H1 (cell line): Measurements from ENCODE around the gene XAB2. TPM values are rescaled to one million over a fixed set of nuclear protein-coding genes. Genes with fewer than 3 reads are reported as not detected.

Experiments
- CTCF ChIA-PET: fragments of 300-600 bp; sonication (Branson Sonifier 250); formaldehyde crosslinking; loops from one replicate; lab custom pipeline; 2021; ENCODE audit not compliant: partially characterized antibody; lab: Charles Lee
- POLR2A ChIA-PET: fragments of 300-600 bp; sonication (Branson Sonifier 250); formaldehyde crosslinking; loops from one replicate; lab custom pipeline; 2021; ENCODE audit warnings: inconsistent platforms; ENCODE audit not compliant: partially characterized antibody; lab: Charles Lee
- DNase-seq, 2 experiments: peaks; one replicate each; pipeline versions ENCODE4 v3.0.0 to v3.0.0-alpha.2; 2010 to 2022; ENCODE audit warnings: low spot score in 2 of 2, low read depth in 1 of 2, mixed read lengths in 1 of 2
- FAIRE-seq: peaks from 2 replicates; lab custom pipeline; 2011; peaks lifted over from hg19 to GRCh38; lab: Jason Lieb, UNC
- H2AFZ ChIP-seq: 2 replicates; pipeline ENCODE4 v1.8.1; 2012; ENCODE audit warnings: low read length, inconsistent platforms
- H2AK5ac ChIP-seq: 2 replicates; pipeline ENCODE4 v1.6.1; 2013; ENCODE audit warnings: low read depth, low read length
- H2BK120ac ChIP-seq: replicated peaks from 2 replicates; pipeline ENCODE3; 2013; ENCODE audit warnings: low read depth, low read length, inconsistent platforms
- H2BK12ac ChIP-seq: 2 replicates; pipeline ENCODE4 v1.6.1; 2013; ENCODE audit warnings: low read depth, low read length
- H2BK15ac ChIP-seq: 2 replicates; pipeline ENCODE4 v1.6.1; 2013; ENCODE audit warnings: low read length
- H2BK20ac ChIP-seq: 2 replicates; pipeline ENCODE4 v1.6.1; 2013; ENCODE audit warnings: low read length
- H2BK5ac ChIP-seq: 2 replicates; pipeline ENCODE4 v1.6.1; 2013; ENCODE audit warnings: low read depth, low read length
- H3K14ac ChIP-seq: 2 replicates; pipeline ENCODE4 v1.6.1; 2013; ENCODE audit warnings: inconsistent platforms; ENCODE audit not compliant: insufficient read length
- H3K18ac ChIP-seq: 2 replicates; pipeline ENCODE4 v1.6.1; 2013; ENCODE audit warnings: low read length; ENCODE audit errors: extremely low read depth
- H3K23ac ChIP-seq: 2 replicates; pipeline ENCODE4 v1.6.1; 2013; ENCODE audit warnings: inconsistent platforms; ENCODE audit not compliant: insufficient read length
- H3K23me2 ChIP-seq: 2 replicates; pipeline ENCODE4 v1.6.1; 2013; ENCODE audit warnings: low read depth, low read length
- H3K27ac ChIP-seq: 2 replicates; pipeline ENCODE4 v1.6.1; 2011; ENCODE audit warnings: low read depth, low read length, inconsistent platforms
- H3K27me3 ChIP-seq, 4 experiments: replicated peaks in 1 of 4; 1 replicate in 1 of 4; 2 replicates in 3 of 4; pipeline versions ENCODE4 v1.6.1 to v1.8.1; 2011 to 2013; ENCODE audit warnings: low read length in 3 of 4, mild to moderate bottlenecking in 3 of 4, inconsistent platforms in 2 of 4, mixed read lengths in 2 of 4, moderate library complexity in 1 of 4; ENCODE audit not compliant: control insufficient read depth in 3 of 4, insufficient read depth in 3 of 4; ENCODE audit errors: extremely low read depth in 1 of 4
- H3K36me3 ChIP-seq, 4 experiments: 2 replicates each; pipeline versions ENCODE4 v1.6.1 to v1.8.1; 2011 to 2013; ENCODE audit warnings: mild to moderate bottlenecking in 4 of 4, low read length in 3 of 4, moderate library complexity in 2 of 4, control low read depth in 1 of 4, inconsistent platforms in 1 of 4; ENCODE audit not compliant: insufficient read depth in 4 of 4, control insufficient read depth in 2 of 4
- H3K4ac ChIP-seq: replicated peaks from 2 replicates; pipeline ENCODE3; 2013; ENCODE audit warnings: low read length, low read depth, mixed read lengths, inconsistent platforms; ENCODE audit not compliant: insufficient read length
- H3K4me1 ChIP-seq, 4 experiments: replicated peaks in 1 of 4; 1 replicate in 1 of 4; 2 replicates in 3 of 4; pipeline versions ENCODE4 v1.6.1 to v1.8.1; 2011 to 2013; ENCODE audit warnings: low read length in 3 of 4, inconsistent platforms in 2 of 4, mixed read lengths in 1 of 4; ENCODE audit not compliant: insufficient read depth in 4 of 4, control insufficient read depth in 3 of 4
- H3K4me2 ChIP-seq, 2 experiments: 2 replicates each; pipeline versions ENCODE4 v1.6.1 to v1.8.1; 2011 to 2013; ENCODE audit warnings: low read depth in 2 of 2, low read length in 2 of 2, control low read depth in 1 of 2, inconsistent platforms in 1 of 2, mild to moderate bottlenecking in 1 of 2; ENCODE audit not compliant: insufficient read depth in 1 of 2
- H3K4me3 ChIP-seq, 4 experiments: fragments of 200-600, 300-600 bp in 1 of 4; sonication (generic), shearing (Covaris generic), sonication (Bioruptor Twin) in 1 of 4; 2 replicates each; pipeline versions ENCODE4 v1.5.1 to v1.8.1; 2011 to 2016; ENCODE audit warnings: low read length in 4 of 4, low read depth in 3 of 4, control low read depth in 2 of 4, inconsistent platforms in 2 of 4, mild to moderate bottlenecking in 2 of 4, mixed read lengths in 1 of 4, moderate library complexity in 1 of 4; ENCODE audit not compliant: insufficient read depth in 2 of 4; ENCODE audit errors: extremely low read depth in 1 of 4
- H3K56ac ChIP-seq: replicated peaks from 2 replicates; pipeline ENCODE3; 2013; ENCODE audit warnings: low read depth, mild to moderate bottlenecking, mixed read lengths, low read length, inconsistent platforms; ENCODE audit not compliant: insufficient read length
- H3K79me1 ChIP-seq: 2 replicates; pipeline ENCODE4 v1.6.1; 2013; ENCODE audit warnings: low read depth, low read length, control low read depth
- H3K79me2 ChIP-seq, 2 experiments: 2 replicates each; pipeline versions ENCODE4 v1.6.1 to v1.8.1; 2012 to 2013; ENCODE audit warnings: low read length in 2 of 2, mild to moderate bottlenecking in 2 of 2, inconsistent platforms in 1 of 2; ENCODE audit not compliant: insufficient read depth in 2 of 2, control insufficient read depth in 1 of 2
- H3K9ac ChIP-seq, 4 experiments: replicated peaks in 1 of 4; 1 replicate in 1 of 4; 2 replicates in 3 of 4; pipeline versions ENCODE4 v1.6.1 to v1.8.1; 2011 to 2013; ENCODE audit warnings: low read depth in 3 of 4, low read length in 3 of 4, control low read depth in 2 of 4, mild to moderate bottlenecking in 2 of 4, moderate library complexity in 2 of 4, inconsistent platforms in 1 of 4; ENCODE audit errors: extremely low read depth in 1 of 4
- H3K9me3 ChIP-seq, 2 experiments: 2 replicates each; pipeline versions ENCODE4 v1.6.1 to v1.8.1; 2012 to 2013; ENCODE audit warnings: mild to moderate bottlenecking in 2 of 2, moderate library complexity in 2 of 2, control low read depth in 1 of 2, inconsistent platforms in 1 of 2, low read depth in 1 of 2, low read length in 1 of 2, mixed read lengths in 1 of 2; ENCODE audit not compliant: insufficient read depth in 2 of 2
- H4K20me1 ChIP-seq, 2 experiments: replicated peaks in 1 of 2; 2 replicates each; pipeline versions ENCODE3 to v1.8.1; 2011 to 2013; ENCODE audit warnings: inconsistent platforms in 2 of 2, low read length in 2 of 2, mild to moderate bottlenecking in 1 of 2; ENCODE audit not compliant: insufficient read depth in 2 of 2, control insufficient read depth in 1 of 2
- H4K5ac ChIP-seq: 2 replicates; pipeline ENCODE4 v1.6.1; 2013; ENCODE audit warnings: low read length, low read depth, mixed read lengths, inconsistent platforms; ENCODE audit not compliant: insufficient read length
- H4K8ac ChIP-seq: 2 replicates; pipeline ENCODE4 v1.8.0; 2013; ENCODE audit warnings: mild to moderate bottlenecking, moderate library complexity, low read length, inconsistent platforms; ENCODE audit not compliant: insufficient read depth; ENCODE audit errors: extremely low read depth
- H4K91ac ChIP-seq: replicated peaks from 2 replicates; pipeline ENCODE3; 2013; ENCODE audit warnings: low read length, mixed read lengths, inconsistent platforms; ENCODE audit not compliant: insufficient read length
- CBX8 ChIP-seq: fragments of 300-800, 300-1000 bp; sonication (generic); IDR thresholded peaks from 2 replicates; pipeline ENCODE4 v1.7.1; 2016; ENCODE audit warnings: low read depth, low read length, borderline replicate concordance
- PHF8 ChIP-seq: fragments of 200-600 bp; sonication (generic); conservative IDR thresholded peaks from 2 replicates; pipeline ENCODE4 v1.7.1; 2012; ENCODE audit warnings: low read depth, mild to moderate bottlenecking, inconsistent platforms, low read length, moderate library complexity
- WGBS, 2 experiments: shearing (Covaris generic) in 1 of 2; methylation state at CpG; one replicate each; pipeline versions ENCODE4 v1.1.6 to v1.1.7; 2013 to 2015; ENCODE audit warnings: low lambda C conversion rate in 2 of 2, mixed read lengths in 2 of 2, inconsistent platforms in 1 of 2, low coverage in 1 of 2, missing lambda C conversion rate in 1 of 2; ENCODE audit not compliant: insufficient replicate concordance in 2 of 2, insufficient coverage in 1 of 2, insufficient read length in 1 of 2; ENCODE audit errors: extremely low coverage in 1 of 2, missing lambda C conversion rate in 1 of 2; 5-methylcytosine and 5-hydroxymethylcytosine counted together
- polyA plus RNA-seq, 7 experiments: library from polyadenylated mRNA; depleted of rRNA in 3 of 7; stranded (reverse) in 5 of 7; unstranded in 2 of 7; fragments of >200 nt in 5 of 7; fragments of 200-250 nt in 2 of 7; gene quantifications; 1 replicate in 5 of 7; 2 replicates in 1 of 7; 4 replicates in 1 of 7; pipeline versions ENCODE4 v1.2.1 to v1.2.3, GENCODE V29; 2011 to 2013; ENCODE audit warnings: missing spikeins in 2 of 7, mixed read lengths in 2 of 7
- total RNA-seq: library from RNA; stranded (reverse); fragmentation: NEBNext Ultra II Directional; extraction: Animal tissue kit (Norgen Biotek cat#: 25700); gene quantifications from 2 replicates; pipeline ENCODE4 v1.2.1, GENCODE V29; 2021

XAB2 gene
- total and polyA plus RNA-seq, 2 of the 8 experiments (the other 6 are each of a cell fraction or from before 2014, with no cell fraction given), result 48.2 to 49.4 TPM

DNA sequence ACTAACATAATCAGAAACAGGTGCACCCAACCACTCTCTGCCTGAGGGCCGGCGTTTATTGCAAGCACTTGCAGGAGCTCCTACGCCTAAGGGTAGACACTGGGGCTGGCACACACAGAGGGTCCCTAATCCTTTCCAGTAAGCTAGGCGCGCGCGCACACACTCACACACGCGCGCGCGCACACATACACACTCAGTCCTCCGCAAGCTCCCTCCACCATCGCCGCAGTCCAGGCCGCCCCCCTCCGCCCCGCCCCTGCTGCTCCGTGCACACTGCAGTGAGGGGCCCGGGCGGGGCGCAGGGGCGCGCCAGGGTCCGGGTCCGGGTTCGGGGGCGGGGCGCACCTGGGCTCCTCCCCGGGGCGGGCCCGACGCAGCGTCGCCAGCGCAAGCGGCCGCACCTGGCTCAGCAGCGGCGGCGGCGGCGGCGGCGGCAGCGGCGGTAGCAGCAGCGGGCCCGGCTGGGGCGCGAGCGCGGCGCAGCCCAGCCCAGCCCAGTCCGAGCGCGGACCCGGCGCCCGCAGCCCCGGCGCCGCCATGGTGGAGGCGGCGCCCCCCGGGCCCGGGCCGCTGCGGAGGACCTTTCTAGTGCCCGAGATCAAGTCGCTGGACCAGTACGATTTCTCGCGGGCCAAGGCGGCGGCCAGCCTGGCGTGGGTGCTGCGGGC is 33.7 kb downstream of the XAB2 start, which contains the start of gene CAMSAP3:
TSS of gene CAMSAP3 (plus strand) at position 398 of the 668 bp plus-strand sequence. CDS start at position 538, 140 bp downstream.
- POLR2A ChIA-PET, result interaction anchor here (0.6 to 2.5 kb wide), 7 partner anchors 10 to 170 kb away, joined by 3 to 10 read pairs (median 4); partner anchors contain the start of gene STXBP2

More for the DNA sequence above, 33.7 kb downstream of the XAB2 start, which contains the start of gene CAMSAP3:
- TF ChIP-seq PHF8 (peak; percentile 34; the same call in 1 of the 2 replicates), CBX8 (no peak)
- TF ChIP-seq, all 59 proteins: peak for 1
- H2AFZ ChIP-seq, result peak within 1 kb of the TSS; percentile 47; the same call in 1 of the 2 replicates
- no peak within 1 kb of the TSS for H2BK12ac ChIP-seq
- peaks cover 8% of the 10 kb centered on the region; the same call in 1 of the 2 replicates for H3K23me2 ChIP-seq
- H2BK20ac ChIP-seq, result no peak within 1 kb of the TSS
- H2BK15ac ChIP-seq, result no peak within 1 kb of the TSS
- no peak within 1 kb of the TSS for H4K91ac ChIP-seq
- H3K14ac ChIP-seq, result peak within 1 kb of the TSS; percentile 97
- no peak within 1 kb of the TSS for H2BK120ac ChIP-seq
- WGBS, 2 experiments, result 1% methylated on average over 33 of the region's 78 CpGs; no CpG with 5 or more reads in 1 of the 2 experiments
- H3K23ac ChIP-seq, result no peak within 1 kb of the TSS
- H2AK5ac ChIP-seq, result no peak within 1 kb of the TSS
- H3K27ac ChIP-seq, result no peak within 1 kb of the TSS
- no peak within 1 kb of the TSS for H3K56ac ChIP-seq
- H3K4ac ChIP-seq, result no peak within 1 kb of the TSS
- no peak within 1 kb of the TSS for H4K5ac ChIP-seq
- peaks cover 5% of the 10 kb centered on the region; the same call in 1 of the 2 replicates for H3K79me1 ChIP-seq
- H3K27me3 ChIP-seq, result no peaks in the 10 kb centered on the region
- H3K9ac ChIP-seq, result peak within 1 kb of the TSS; percentile 20 to 54 (median 41); a peak in 4 of 7 replicates
- peak within 1 kb of the TSS; percentile 86 for H3K4me2 ChIP-seq
- H4K20me1 ChIP-seq, result peaks cover 6 to 11% of the 10 kb centered on the region in 2 experiments
- FAIRE-seq, result no peak
- H3K18ac ChIP-seq, result peak within 1 kb of the TSS; percentile 78
- H3K4me1 ChIP-seq, result peaks cover 0 to 11% (median 6%) of the 10 kb centered on the region in 4 experiments; a peak in 5 of 7 replicates
- no peaks in the 10 kb centered on the region for H3K36me3 ChIP-seq
- CTCF ChIA-PET, result interaction anchor here (0.5 to 5.0 kb wide), 6 partner anchors 10 to 851 kb away, joined by 3 to 27 read pairs (median 3); no protein-coding TSS in a partner anchor
- H3K4me3 ChIP-seq, result peak within 1 kb of the TSS; percentile 47 to 96 (median 65)
- H2BK5ac ChIP-seq, result no peak within 1 kb of the TSS
- H3K79me2 ChIP-seq, result peaks cover 0 to 18% of the 10 kb centered on the region in 2 experiments; a peak in 2 of 4 replicates
- peak; percentile 31 to 91 for DNase-seq
- no peaks in the 10 kb centered on the region for H3K9me3 ChIP-seq
- no peak within 1 kb of the TSS; the same call in 1 of the 2 replicates for H4K8ac ChIP-seq
